DMS153 treated with DMSO at 0.1 percent for 48 hours (cell line): ENCODE results near the gene SPAG17.

Experiments
- DNase-seq: peaks from one replicate; lab custom pipeline; 2025; ENCODE audit not compliant: unreplicated experiment; lab: John Stamatoyannopoulos, UW

The SPAG17 gene

GRCh38 chr1:118081387-118081786 lies 103.6 kb downstream of the SPAG17 start:
- no peak for DNase-seq

- DNase-seq = peak; percentile 74
These were observed 107.5 kb downstream of the SPAG17 start for GRCh38 chr1:118077331-118078045.

- DNase-seq = no peak
These were observed 109.9 kb downstream of the SPAG17 start for GRCh38 chr1:118075116-118075515.

GRCh38 chr1:118073648-118074435 lies 111.2 kb downstream of the SPAG17 start:
- DNase-seq = no peak

GRCh38 chr1:118049981-118050380 lies 135.0 kb downstream of the SPAG17 start:
- DNase-seq = no peak

- DNase-seq = no peak
These were observed 137.3 kb downstream of the SPAG17 start for GRCh38 chr1:118047650-118048224.

- no peak for DNase-seq
These were observed 137.9 kb downstream of the SPAG17 start for GRCh38 chr1:118047006-118047649.

- DNase-seq = no peak
These were observed 141.4 kb downstream of the SPAG17 start for GRCh38 chr1:118043624-118044023.

- DNase-seq = no peak
These were observed 142.5 kb downstream of the SPAG17 start for GRCh38 chr1:118042501-118042900.

GRCh38 chr1:118039170-118039569 lies 145.9 kb downstream of the SPAG17 start:
- DNase-seq = peak; percentile 11

- no peak for DNase-seq
These were observed 152.1 kb downstream of the SPAG17 start for GRCh38 chr1:118032883-118033282.

GRCh38 chr1:118028267-118028666 lies 156.8 kb downstream of the SPAG17 start:
- no peak for DNase-seq

GRCh38 chr1:118023199-118023598 lies 161.8 kb downstream of the SPAG17 start:
- no peak for DNase-seq

GRCh38 chr1:118021668-118022067 lies 163.4 kb downstream of the SPAG17 start:
- DNase-seq = no peak

- no peak for DNase-seq
These were observed 167.0 kb downstream of the SPAG17 start for GRCh38 chr1:118018060-118018459.

- no peak for DNase-seq
These were observed 171.1 kb downstream of the SPAG17 start for GRCh38 chr1:118013938-118014337.

GRCh38 chr1:118013336-118013735 lies 171.7 kb downstream of the SPAG17 start:
- no peak for DNase-seq

- no peak for DNase-seq
These were observed 172.4 kb downstream of the SPAG17 start for GRCh38 chr1:118012515-118013124.

- no peak for DNase-seq
These were observed 177.0 kb downstream of the SPAG17 start for GRCh38 chr1:118008011-118008410.

- no peak for DNase-seq
These were observed 177.6 kb downstream of the SPAG17 start for GRCh38 chr1:118007391-118007790.

GRCh38 chr1:118004312-118004711 lies 180.7 kb downstream of the SPAG17 start:
- DNase-seq = no peak
